NCI-H446 (cell line): ENCODE results near the gene EMC7.
A peak's percentile ranks its signal among the peaks of the same experiment; 100 is the strongest.

Source experiments
- DNase-seq, 2 experiments: peaks; one replicate each; lab custom pipeline; 2025; lab: John Stamatoyannopoulos, UW

The EMC7 gene

DNA sequence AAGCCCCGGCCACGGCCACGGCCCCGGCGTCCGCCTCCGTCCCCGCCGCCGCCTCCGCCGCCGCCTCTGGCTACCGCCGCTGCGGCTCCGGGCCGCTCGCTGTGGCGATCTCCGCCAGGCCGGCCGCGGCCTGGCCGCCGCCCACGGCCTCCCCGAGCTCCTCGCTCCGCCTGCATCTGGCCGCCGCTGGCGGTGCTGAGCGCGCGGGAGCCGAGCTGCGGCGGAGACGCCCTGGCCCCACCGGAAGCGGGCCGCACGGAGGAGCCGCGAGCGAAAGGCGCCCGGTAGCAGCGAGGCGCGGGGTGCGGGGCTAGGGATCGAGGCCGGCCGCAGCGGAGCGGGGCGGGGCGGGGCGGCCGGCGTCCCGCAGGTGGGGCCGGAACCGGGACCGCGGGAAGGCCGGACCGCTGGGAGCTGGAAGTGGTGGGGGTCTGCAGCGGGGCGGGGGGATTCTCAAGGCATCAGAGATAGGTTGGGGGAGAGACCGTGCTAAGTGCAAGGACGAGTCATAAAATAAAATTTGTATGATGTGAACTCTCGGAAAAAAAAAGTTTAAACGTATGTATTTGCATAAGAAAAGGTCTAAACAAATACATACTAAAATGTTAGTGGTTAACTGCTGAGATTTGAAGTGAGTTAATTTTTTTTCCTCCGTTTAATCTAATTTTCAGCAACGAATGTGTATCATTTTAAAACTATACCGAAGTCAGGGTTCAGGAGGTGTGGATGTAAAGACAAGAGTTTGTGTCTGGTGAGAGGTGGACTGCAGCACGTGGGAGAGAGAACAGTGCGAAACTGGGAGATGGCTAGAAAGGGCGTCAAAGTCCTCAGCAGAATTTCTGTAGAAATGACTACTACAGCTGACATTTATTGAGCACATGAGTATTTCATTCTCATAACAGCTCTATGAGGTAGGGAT lies 62.5 kb downstream of the EMC7 start, which contains the start of gene AVEN:
Gene AVEN (minus strand): TSS at position 334 of the 919 bp plus-strand sequence. CDS start 158 bp downstream, at position 176.
- peak in 1 of 2 experiments; percentile 45 for DNase-seq

DNA sequence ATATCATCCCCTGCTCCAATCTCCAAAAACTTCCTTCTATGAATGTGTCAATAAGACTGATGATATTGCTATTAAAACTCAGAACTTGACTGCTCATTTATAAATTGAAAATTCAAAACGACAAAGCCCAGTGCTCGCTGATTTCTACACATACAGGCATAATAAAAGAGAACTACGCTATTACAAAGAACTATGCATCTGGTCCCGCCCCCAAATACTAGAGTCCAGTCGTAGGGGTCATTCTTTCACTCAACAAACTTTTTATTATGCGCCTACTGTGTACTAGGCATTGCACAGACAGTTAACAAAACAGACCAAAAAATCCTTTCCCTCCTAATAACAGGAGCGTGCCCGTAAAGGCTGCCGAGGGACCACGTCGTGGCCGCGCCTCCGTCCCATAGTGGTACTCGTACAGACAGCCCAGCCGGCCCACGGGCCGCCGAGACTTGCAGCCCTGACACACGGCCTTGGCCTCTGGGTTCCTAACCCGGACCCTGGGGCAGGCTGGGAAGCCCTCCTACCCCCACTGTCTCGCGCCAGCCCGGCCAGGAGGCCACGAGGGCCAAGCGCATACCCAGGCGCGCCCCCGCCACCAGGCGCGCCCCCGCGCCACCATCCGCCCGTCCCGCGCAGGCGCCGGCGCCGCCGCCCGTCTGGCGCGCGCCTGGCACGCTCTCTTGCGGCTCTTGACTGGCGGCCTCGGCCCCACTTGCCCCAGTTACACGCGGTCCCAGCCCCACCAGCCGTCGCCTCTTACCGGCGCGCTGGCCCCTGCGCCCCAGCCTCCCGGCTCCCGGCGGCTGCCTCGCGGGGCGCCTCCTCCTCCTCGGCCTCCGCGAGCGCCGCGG lies 63.4 kb downstream of the EMC7 start:
- DNase-seq = peak; percentile 46 to 77
